HEK293 (cell line): ENCODE measurements around the gene BHLHE23.
A peak's percentile ranks its signal among the peaks of the same experiment; 100 is the strongest.

Experiments
- CTCF ChIA-PET: fragments of 350-600 bp; formaldehyde crosslinking; extraction: SDS; loops from one replicate; lab custom pipeline; 2021; ENCODE audit warnings: antibody characterized with exemption; lab: Yijun Ruan, JAX
- POLR2A ChIA-PET: fragments of 300-600 bp; formaldehyde crosslinking; extraction: SDS; loops from one replicate; lab custom pipeline; 2020; ENCODE audit warnings: antibody characterized with exemption, inconsistent platforms; lab: Yijun Ruan, JAX
- H3K27ac ChIP-seq: fragments of 200-500 bp; sonication (Bioruptor generic); 2 replicates; pipeline ENCODE4 v1.5.1; 2014; ENCODE audit warnings: low read depth, low read length, control low read depth, inconsistent platforms; ENCODE audit errors: extremely low read depth
- H3K36me3 ChIP-seq, 2 experiments: fragments of 200-500 bp in 1 of 2; sonication (Bioruptor generic) in 1 of 2; 1 replicate in 1 of 2; 2 replicates in 1 of 2; pipeline ENCODE4 v1.5.1; 2014 to 2017; ENCODE audit warnings: inconsistent platforms in 2 of 2, low read length in 2 of 2; ENCODE audit not compliant: control insufficient read depth in 2 of 2, insufficient read depth in 1 of 2
- H3K4me1 ChIP-seq: fragments of 200-500 bp; sonication (Bioruptor generic); 2 replicates; pipeline ENCODE4 v1.5.1; 2014; ENCODE audit warnings: mild to moderate bottlenecking, low read length, inconsistent platforms; ENCODE audit not compliant: control insufficient read depth, insufficient read depth
- H3K4me3 ChIP-seq: 2 replicates; pipeline ENCODE4 v1.5.1; 2011; ENCODE audit warnings: low read depth, mild to moderate bottlenecking, control low read depth, low read length, moderate library complexity
- H3K9me3 ChIP-seq: fragments of 200-500 bp; sonication (Bioruptor generic); 2 replicates; pipeline ENCODE4 v1.5.1; 2014; ENCODE audit warnings: low read depth, low read length, inconsistent platforms; ENCODE audit not compliant: control insufficient read depth, insufficient read depth
- BCL6B ChIP-seq: fragments of 450-650 bp; formaldehyde crosslinking; IDR thresholded peaks from 2 replicates; pipeline ENCODE4 v1.5.1; 2017; ENCODE audit warnings: missing biosample characterization, missing genetic modification characterization
- EGR2 ChIP-seq: fragments of 450-650 bp; formaldehyde crosslinking; IDR thresholded peaks from 2 replicates; pipeline ENCODE4 v1.5.1; 2016; ENCODE audit warnings: low read depth, missing biosample characterization, missing genetic modification characterization
- KLF8 ChIP-seq: fragments of 450-650 bp; formaldehyde crosslinking; IDR thresholded peaks from 2 replicates; pipeline ENCODE4 v1.5.1; 2016; ENCODE audit warnings: missing biosample characterization, missing genetic modification characterization
- MEIS1 ChIP-seq: sonication (generic); formaldehyde crosslinking; IDR thresholded peaks from 2 replicates; pipeline ENCODE4 v1.8.1; 2022; ENCODE audit warnings: missing genetic modification reagents, mild to moderate bottlenecking, borderline replicate concordance
- SCRT2 ChIP-seq: fragments of 450-650 bp; formaldehyde crosslinking; IDR thresholded peaks from 2 replicates; pipeline ENCODE4 v1.5.1; 2016; ENCODE audit warnings: missing biosample characterization, missing genetic modification characterization
- SETDB1 ChIP-seq: IDR thresholded peaks from one replicate; pipeline ENCODE4 v1.6.1; 2017; ENCODE audit warnings: mild to moderate bottlenecking, low read length, moderate library complexity, mixed read lengths; ENCODE audit not compliant: insufficient read length
- SP2 ChIP-seq: fragments of 450-650 bp; formaldehyde crosslinking; IDR thresholded peaks from 2 replicates; pipeline ENCODE4 v1.5.1; 2016; ENCODE audit warnings: missing biosample characterization, missing genetic modification characterization
- TRIM28 ChIP-seq: IDR thresholded peaks from 2 replicates; pipeline ENCODE4 v1.6.1; 2011; ENCODE audit warnings: low read length, control low read depth, borderline replicate concordance
- ZBTB11 ChIP-seq: fragments of 450-650 bp; formaldehyde crosslinking; conservative IDR thresholded peaks from 2 replicates; pipeline ENCODE4 v1.5.1; 2016; ENCODE audit warnings: low read depth, missing biosample characterization, missing genetic modification characterization
- ZNF274 ChIP-seq, 2 experiments: fragments of 200-500 bp in 1 of 2; fragments of 450-650 bp in 1 of 2; sonication (Bioruptor generic) in 1 of 2; formaldehyde crosslinking in 1 of 2; IDR thresholded peaks; 2 replicates each; pipeline versions ENCODE4 v1.5.1 to v1.6.1; 2014 to 2016; ENCODE audit warnings: borderline replicate concordance in 1 of 2, inconsistent platforms in 1 of 2, low read length in 1 of 2, missing biosample characterization in 1 of 2, missing genetic modification characterization in 1 of 2
- ZNF280D ChIP-seq: fragments of 450-650 bp; formaldehyde crosslinking; IDR thresholded peaks from 2 replicates; pipeline ENCODE4 v1.5.1; 2016; ENCODE audit warnings: missing biosample characterization, missing genetic modification characterization
- ZNF292 ChIP-seq: fragments of 450-650 bp; formaldehyde crosslinking; IDR thresholded peaks from 2 replicates; pipeline ENCODE4 v1.5.1; 2016; ENCODE audit warnings: low read depth, missing biosample characterization, missing genetic modification characterization, borderline replicate concordance
- ZNF416 ChIP-seq: fragments of 450-650 bp; formaldehyde crosslinking; IDR thresholded peaks from 2 replicates; pipeline ENCODE4 v1.5.1; 2016; ENCODE audit warnings: missing biosample characterization, missing genetic modification characterization
- ZNF549 ChIP-seq: fragments of 450-650 bp; IDR thresholded peaks from 2 replicates; pipeline ENCODE4 v1.5.1; 2018; ENCODE audit warnings: missing biosample characterization, missing genetic modification characterization, mild to moderate bottlenecking, inconsistent platforms, moderate library complexity
- ZNF600 ChIP-seq: fragments of 450-650 bp; formaldehyde crosslinking; IDR thresholded peaks from 2 replicates; pipeline ENCODE4 v1.5.1; 2016; ENCODE audit warnings: missing biosample characterization, missing genetic modification characterization
- ZNF624 ChIP-seq: fragments of 450-650 bp; formaldehyde crosslinking; IDR thresholded peaks from 2 replicates; pipeline ENCODE4 v1.5.1; 2017; ENCODE audit warnings: missing biosample characterization, missing genetic modification characterization
- ZNF664 ChIP-seq: fragments of 450-650 bp; formaldehyde crosslinking; IDR thresholded peaks from 2 replicates; pipeline ENCODE4 v1.5.1; 2016; ENCODE audit warnings: missing biosample characterization, missing genetic modification characterization
- ZNF785 ChIP-seq: fragments of 450-650 bp; formaldehyde crosslinking; IDR thresholded peaks from 2 replicates; pipeline ENCODE4 v1.5.1; 2016; ENCODE audit warnings: missing biosample characterization, missing genetic modification characterization
- ZSCAN4 ChIP-seq: fragments of 450-650 bp; formaldehyde crosslinking; IDR thresholded peaks from 2 replicates; pipeline ENCODE4 v1.5.1; 2017; ENCODE audit warnings: missing biosample characterization, missing genetic modification characterization

BHLHE23 gene

GRCh38 chr20:63014287-63014686, 7.5 kb upstream of the BHLHE23 start:
- Histone ChIP-seq H3K4me3 (no peak overlapping the region), H3K36me3 (no peaks in the 10 kb centered on the region), H3K4me1 (no peaks in the 10 kb centered on the region), H3K9me3 (no peaks in the 10 kb centered on the region), H3K27ac (no peak overlapping the region)
- ChIA-PET POLR2A (interaction anchor here (0.5 kb wide), 1 partner anchor 76 kb away, joined by 3 read pairs; the partner anchor contains the start of gene GID8), CTCF (interaction anchor here (0.9 to 2.3 kb wide), 2 partner anchors 42 to 115 kb away, joined by 4 to 8 read pairs; no protein-coding TSS in a partner anchor)
- no peak for TF ChIP-seq ZNF292 (tag by site-specific recombination)
- TF ChIP-seq SCRT2 (tag by site-specific recombination) = no peak
- no peak for TF ChIP-seq EGR2 (tag by site-specific recombination)
- no peak for TF ChIP-seq TRIM28
- no peak for TF ChIP-seq ZNF416 (tag by site-specific recombination)
- TF ChIP-seq ZNF600 = no peak

- Histone ChIP-seq H3K4me1 (no peaks in the 10 kb centered on the region), H3K4me3 (no peak overlapping the region), H3K36me3 (no peaks in the 10 kb centered on the region), H3K27ac (no peak overlapping the region), H3K9me3 (no peaks in the 10 kb centered on the region)
- ChIA-PET CTCF (interaction anchor here (0.7 to 2.3 kb wide), 2 partner anchors 41 to 734 kb away, joined by 4 to 8 read pairs; no protein-coding TSS in a partner anchor), POLR2A (interaction anchor here (0.7 kb wide), 1 partner anchor 228 kb away, joined by 3 read pairs; no protein-coding TSS in a partner anchor)
- TF ChIP-seq SETDB1 (peak; percentile 59), KLF8 (tag by site-specific recombination) (0 out of 2 replicates have a peak, but pooled peaks have one; percentile 21), ZSCAN4 (tag by site-specific recombination) (no peak), ZNF664 (tag by site-specific recombination) (0 out of 2 replicates have a peak, but pooled peaks have one; percentile 37), ZNF280D (tag by site-specific recombination) (0 out of 2 replicates have a peak, but pooled peaks have one; percentile 20)
Measured at GRCh38 chr20:63013207-63013606, 6.4 kb upstream of the BHLHE23 start.

- Histone ChIP-seq H3K9me3 (no peaks in the 10 kb centered on the region), H3K4me3 (no peak overlapping the region), H3K27ac (no peak overlapping the region), H3K4me1 (no peaks in the 10 kb centered on the region), H3K36me3 (no peaks in the 10 kb centered on the region)
- no peak for TF ChIP-seq ZNF292 (tag by site-specific recombination)
- TF ChIP-seq SP2 (tag by site-specific recombination) = no peak
- TF ChIP-seq ZNF274 (IDR thresholded peaks at IDR 0.05; ENCODE audit: low read length) = no peak
- no peak for TF ChIP-seq ZNF274 (tag by site-specific recombination; IDR thresholded peaks at IDR 0.05; ENCODE audit: borderline replicate concordance)
- TF ChIP-seq BCL6B = peak; percentile 94
- no peak for TF ChIP-seq ZBTB11 (tag by site-specific recombination)
- TF ChIP-seq ZNF549 (tag by site-specific recombination) = peak; percentile 71
- TF ChIP-seq MEIS1 = peak; percentile 82
- TF ChIP-seq ZNF785 (tag by site-specific recombination) = no peak
- no peak for TF ChIP-seq ZNF624 (tag by site-specific recombination)
- CTCF ChIA-PET = interaction anchor here (0.8 to 2.2 kb wide), 5 partner anchors 37 to 189 kb away, joined by 3 to 11 read pairs (median 4); no protein-coding TSS in a partner anchor
- POLR2A ChIA-PET = no interaction called here
Measured at GRCh38 chr20:63011798-63012197, 5.0 kb upstream of the BHLHE23 start.
